Liver (tissue), 9 donors: ENCODE measurements around the gene PHLPP1. TPM values are rescaled to one million over a fixed set of nuclear protein-coding genes. Genes with fewer than 3 reads are reported as not detected.

ENCODE experiments used
- DNase-seq: peaks from one replicate; pipeline ENCODE4 v3.0.0-alpha.2; 2017; ENCODE audit warnings: low spot score
- H3K27ac ChIP-seq, 2 donors: one replicate each; pipeline ENCODE4 v1.7.0; 2013; ENCODE audit warnings: inconsistent platforms in 2 of 2, low read length in 2 of 2, control low read depth in 1 of 2, low read depth in 1 of 2, mild to moderate bottlenecking in 1 of 2
- H3K27me3 ChIP-seq, 4 donors: one replicate each; pipeline versions ENCODE4 v1.6.1 to v1.7.0; 2013; ENCODE audit warnings: low read length in 3 of 4, inconsistent platforms in 1 of 4, mild to moderate bottlenecking in 1 of 4, moderate library complexity in 1 of 4; ENCODE audit not compliant: control insufficient read depth in 4 of 4, insufficient read depth in 4 of 4
- H3K36me3 ChIP-seq, 4 donors: one replicate each; pipeline versions ENCODE4 v1.6.1 to v1.7.0; 2013; ENCODE audit warnings: low read length in 3 of 4, mild to moderate bottlenecking in 3 of 4, low read depth in 1 of 4, moderate library complexity in 1 of 4; ENCODE audit not compliant: control insufficient read depth in 4 of 4, insufficient read depth in 3 of 4
- H3K4me1 ChIP-seq, 4 donors: one replicate each; pipeline versions ENCODE4 v1.6.1 to v1.7.0; 2013; ENCODE audit warnings: low read length in 3 of 4, mild to moderate bottlenecking in 3 of 4, moderate library complexity in 1 of 4; ENCODE audit not compliant: control insufficient read depth in 4 of 4, insufficient read depth in 4 of 4
- H3K4me3 ChIP-seq, 3 donors: one replicate each; pipeline versions ENCODE4 v1.6.1 to v1.7.0; 2013; ENCODE audit warnings: low read length in 3 of 3, control low read depth in 1 of 3, low read depth in 1 of 3, mild to moderate bottlenecking in 1 of 3
- H3K9ac ChIP-seq, 2 donors: one replicate each; pipeline ENCODE4 v1.7.0; 2013; ENCODE audit warnings: low read length in 2 of 2, mild to moderate bottlenecking in 2 of 2, moderate library complexity in 2 of 2, control low read depth in 1 of 2, low read depth in 1 of 2
- H3K9me3 ChIP-seq, 4 donors: one replicate each; pipeline versions ENCODE4 v1.6.1 to v1.7.0; 2013; ENCODE audit warnings: low read length in 3 of 4; ENCODE audit not compliant: control insufficient read depth in 4 of 4
- EGR1 ChIP-seq, 2 donors: IDR thresholded peaks; 2 replicates each; pipeline ENCODE4 v1.6.1; 2016 to 2018; ENCODE audit warnings: antibody characterized with exemption in 2 of 2, low read depth in 2 of 2
- FOXA1 ChIP-seq: IDR thresholded peaks from 2 replicates; pipeline ENCODE4 v1.6.1; 2016; ENCODE audit warnings: antibody characterized with exemption
- FOXA2 ChIP-seq: IDR thresholded peaks from 2 replicates; pipeline ENCODE4 v1.6.1; 2016; ENCODE audit warnings: antibody characterized with exemption
- GABPA ChIP-seq, 2 donors: IDR thresholded peaks in 1 of 2; conservative IDR thresholded peaks in 1 of 2; 2 replicates each; pipeline ENCODE4 v1.6.1; 2016; ENCODE audit warnings: antibody characterized with exemption in 2 of 2, mild to moderate bottlenecking in 1 of 2, moderate library complexity in 1 of 2
- HNF4A ChIP-seq, 2 donors: conservative IDR thresholded peaks; 2 replicates each; pipeline ENCODE4 v1.6.1; 2016; ENCODE audit warnings: antibody characterized with exemption in 2 of 2, mild to moderate bottlenecking in 2 of 2
- HNF4G ChIP-seq: IDR thresholded peaks from 2 replicates; pipeline ENCODE4 v1.6.1; 2016; ENCODE audit warnings: antibody characterized with exemption
- JUND ChIP-seq, 2 donors: IDR thresholded peaks; 2 replicates each; pipeline ENCODE4 v1.6.1; 2016; ENCODE audit warnings: antibody characterized with exemption in 2 of 2
- NR2F2 ChIP-seq: IDR thresholded peaks from 2 replicates; pipeline ENCODE4 v1.6.1; 2016; ENCODE audit warnings: antibody characterized with exemption
- RAD21 ChIP-seq, 2 donors: IDR thresholded peaks; 2 replicates each; pipeline ENCODE4 v1.6.1; 2016; ENCODE audit warnings: antibody characterized with exemption in 2 of 2, mild to moderate bottlenecking in 2 of 2
- RXRA ChIP-seq, 2 donors: IDR thresholded peaks; 2 replicates each; pipeline ENCODE4 v1.6.1; 2017 to 2018; ENCODE audit warnings: antibody characterized with exemption in 2 of 2, mild to moderate bottlenecking in 1 of 2
- SP1 ChIP-seq: IDR thresholded peaks from 2 replicates; pipeline ENCODE4 v1.6.1; 2018; ENCODE audit warnings: antibody characterized with exemption, mild to moderate bottlenecking
- TAF1 ChIP-seq: conservative IDR thresholded peaks from 2 replicates; pipeline ENCODE4 v1.6.1; 2016; ENCODE audit warnings: antibody characterized with exemption, mild to moderate bottlenecking
- YY1 ChIP-seq: IDR thresholded peaks from 2 replicates; pipeline ENCODE4 v1.6.1; 2016; ENCODE audit warnings: antibody characterized with exemption, mild to moderate bottlenecking
- WGBS: extraction: QIAGEN DNeasy Blood & Tissue Kit; methylation state at CpG from one replicate; pipeline ENCODE4 v1.1.7; 2013; 5-methylcytosine and 5-hydroxymethylcytosine counted together
- polyA plus RNA-seq, 2 donors: library from polyadenylated mRNA; stranded (reverse) in 1 of 2; unstranded in 1 of 2; fragments of 200-250 nt in 1 of 2; fragments of >200 nt in 1 of 2; fragmentation: Nextera tagmentation in 1 of 2; extraction: Ambion mirVana in 1 of 2; gene quantifications; one replicate each; pipeline versions ENCODE4 v1.2.1 to v1.2.3, GENCODE V29; 2013 to 2015
- total RNA-seq, 2 donors: library from RNA; depleted of rRNA; stranded (reverse); fragments of >200 nt; gene quantifications; one replicate each; pipeline ENCODE4 v1.2.3, GENCODE V29; 2014
- TF ChIP-seq, protein P1 (sequence below): IDR thresholded peaks from 2 replicates; pipeline ENCODE4 v1.6.1; 2016; ENCODE audit warnings: antibody characterized with exemption
- TF ChIP-seq, protein P2 (sequence below): IDR thresholded peaks from 2 replicates; pipeline ENCODE4 v1.6.1; 2016; ENCODE audit warnings: antibody characterized with exemption
- TF ChIP-seq, protein P3 (sequence below): IDR thresholded peaks from 2 replicates; pipeline ENCODE4 v1.6.1; 2016; ENCODE audit warnings: antibody characterized with exemption, mild to moderate bottlenecking
- TF ChIP-seq, protein P4 (sequence below): fragments of 150-350 bp; IDR thresholded peaks from 2 replicates; pipeline ENCODE4 v1.5.1; 2017; ENCODE audit warnings: improper control_type of control experiment, low read depth, low read length; ENCODE audit not compliant: missing input control
- TF ChIP-seq, protein P5 (sequence below): IDR thresholded peaks from 2 replicates; pipeline ENCODE4 v1.6.1; 2016; ENCODE audit warnings: antibody characterized with exemption
- donor health status: healthy.
- donor health status: healthy.
- donor health status: healthy.
- donor health status: healthy.
- donor health status: healthy.

PHLPP1 gene
- total and polyA plus RNA-seq, 4 donors: 4.2 to 14.5 (median 8.6) TPM

DNA sequence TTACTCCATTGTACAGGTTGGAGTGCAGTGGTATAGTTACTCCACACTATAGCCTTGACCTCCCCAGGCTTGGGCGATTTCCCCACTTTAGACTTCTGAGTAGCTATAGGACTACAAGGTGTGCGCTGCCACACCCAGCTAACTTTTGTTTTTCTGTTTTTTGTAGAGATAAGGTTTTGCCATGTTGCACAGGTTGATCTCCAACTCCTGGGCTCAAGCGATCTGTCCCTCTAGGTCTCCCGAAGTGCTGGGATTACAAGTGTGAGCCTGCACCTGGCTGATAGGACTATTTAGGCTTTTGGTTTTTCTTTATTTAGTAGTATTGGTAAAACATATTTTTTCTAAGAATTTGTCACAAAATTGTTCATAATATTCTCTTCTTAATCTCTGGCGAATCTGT is 121.7 kb downstream of the PHLPP1 start:
- DNase-seq: no peak
- TF ChIP-seq SP1 (no peak), FOXA1 (no peak), EGR1 (IDR thresholded peaks at IDR 0.05; ENCODE audit: low read depth in 2 of 2) (no peak), HNF4A (conservative IDR thresholded peaks at IDR 0.05) (no peak), HNF4G (no peak), NR2F2 (no peak), TAF1 (no peak), FOXA2 (no peak), GABPA (IDR thresholded peaks at IDR 0.05 in 1 of 2, conservative IDR thresholded peaks at IDR 0.05 in 1 of 2) (no peak), RAD21 (IDR thresholded peaks at IDR 0.05) (no peak), JUND (IDR thresholded peaks at IDR 0.05) (no peak), RXRA (IDR thresholded peaks at IDR 0.05) (no peak), YY1 (no peak)
- TF ChIP-seq, protein P1, sequence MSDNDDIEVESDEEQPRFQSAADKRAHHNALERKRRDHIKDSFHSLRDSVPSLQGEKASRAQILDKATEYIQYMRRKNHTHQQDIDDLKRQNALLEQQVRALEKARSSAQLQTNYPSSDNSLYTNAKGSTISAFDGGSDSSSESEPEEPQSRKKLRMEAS: no peak
- TF ChIP-seq, protein P2, sequence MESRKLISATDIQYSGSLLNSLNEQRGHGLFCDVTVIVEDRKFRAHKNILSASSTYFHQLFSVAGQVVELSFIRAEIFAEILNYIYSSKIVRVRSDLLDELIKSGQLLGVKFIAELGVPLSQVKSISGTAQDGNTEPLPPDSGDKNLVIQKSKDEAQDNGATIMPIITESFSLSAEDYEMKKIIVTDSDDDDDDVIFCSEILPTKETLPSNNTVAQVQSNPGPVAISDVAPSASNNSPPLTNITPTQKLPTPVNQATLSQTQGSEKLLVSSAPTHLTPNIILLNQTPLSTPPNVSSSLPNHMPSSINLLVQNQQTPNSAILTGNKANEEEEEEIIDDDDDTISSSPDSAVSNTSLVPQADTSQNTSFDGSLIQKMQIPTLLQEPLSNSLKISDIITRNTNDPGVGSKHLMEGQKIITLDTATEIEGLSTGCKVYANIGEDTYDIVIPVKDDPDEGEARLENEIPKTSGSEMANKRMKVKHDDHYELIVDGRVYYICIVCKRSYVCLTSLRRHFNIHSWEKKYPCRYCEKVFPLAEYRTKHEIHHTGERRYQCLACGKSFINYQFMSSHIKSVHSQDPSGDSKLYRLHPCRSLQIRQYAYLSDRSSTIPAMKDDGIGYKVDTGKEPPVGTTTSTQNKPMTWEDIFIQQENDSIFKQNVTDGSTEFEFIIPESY: no peak
- TF ChIP-seq, protein P3, sequence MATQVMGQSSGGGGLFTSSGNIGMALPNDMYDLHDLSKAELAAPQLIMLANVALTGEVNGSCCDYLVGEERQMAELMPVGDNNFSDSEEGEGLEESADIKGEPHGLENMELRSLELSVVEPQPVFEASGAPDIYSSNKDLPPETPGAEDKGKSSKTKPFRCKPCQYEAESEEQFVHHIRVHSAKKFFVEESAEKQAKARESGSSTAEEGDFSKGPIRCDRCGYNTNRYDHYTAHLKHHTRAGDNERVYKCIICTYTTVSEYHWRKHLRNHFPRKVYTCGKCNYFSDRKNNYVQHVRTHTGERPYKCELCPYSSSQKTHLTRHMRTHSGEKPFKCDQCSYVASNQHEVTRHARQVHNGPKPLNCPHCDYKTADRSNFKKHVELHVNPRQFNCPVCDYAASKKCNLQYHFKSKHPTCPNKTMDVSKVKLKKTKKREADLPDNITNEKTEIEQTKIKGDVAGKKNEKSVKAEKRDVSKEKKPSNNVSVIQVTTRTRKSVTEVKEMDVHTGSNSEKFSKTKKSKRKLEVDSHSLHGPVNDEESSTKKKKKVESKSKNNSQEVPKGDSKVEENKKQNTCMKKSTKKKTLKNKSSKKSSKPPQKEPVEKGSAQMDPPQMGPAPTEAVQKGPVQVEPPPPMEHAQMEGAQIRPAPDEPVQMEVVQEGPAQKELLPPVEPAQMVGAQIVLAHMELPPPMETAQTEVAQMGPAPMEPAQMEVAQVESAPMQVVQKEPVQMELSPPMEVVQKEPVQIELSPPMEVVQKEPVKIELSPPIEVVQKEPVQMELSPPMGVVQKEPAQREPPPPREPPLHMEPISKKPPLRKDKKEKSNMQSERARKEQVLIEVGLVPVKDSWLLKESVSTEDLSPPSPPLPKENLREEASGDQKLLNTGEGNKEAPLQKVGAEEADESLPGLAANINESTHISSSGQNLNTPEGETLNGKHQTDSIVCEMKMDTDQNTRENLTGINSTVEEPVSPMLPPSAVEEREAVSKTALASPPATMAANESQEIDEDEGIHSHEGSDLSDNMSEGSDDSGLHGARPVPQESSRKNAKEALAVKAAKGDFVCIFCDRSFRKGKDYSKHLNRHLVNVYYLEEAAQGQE: no peak
- TF ChIP-seq, protein P4, sequence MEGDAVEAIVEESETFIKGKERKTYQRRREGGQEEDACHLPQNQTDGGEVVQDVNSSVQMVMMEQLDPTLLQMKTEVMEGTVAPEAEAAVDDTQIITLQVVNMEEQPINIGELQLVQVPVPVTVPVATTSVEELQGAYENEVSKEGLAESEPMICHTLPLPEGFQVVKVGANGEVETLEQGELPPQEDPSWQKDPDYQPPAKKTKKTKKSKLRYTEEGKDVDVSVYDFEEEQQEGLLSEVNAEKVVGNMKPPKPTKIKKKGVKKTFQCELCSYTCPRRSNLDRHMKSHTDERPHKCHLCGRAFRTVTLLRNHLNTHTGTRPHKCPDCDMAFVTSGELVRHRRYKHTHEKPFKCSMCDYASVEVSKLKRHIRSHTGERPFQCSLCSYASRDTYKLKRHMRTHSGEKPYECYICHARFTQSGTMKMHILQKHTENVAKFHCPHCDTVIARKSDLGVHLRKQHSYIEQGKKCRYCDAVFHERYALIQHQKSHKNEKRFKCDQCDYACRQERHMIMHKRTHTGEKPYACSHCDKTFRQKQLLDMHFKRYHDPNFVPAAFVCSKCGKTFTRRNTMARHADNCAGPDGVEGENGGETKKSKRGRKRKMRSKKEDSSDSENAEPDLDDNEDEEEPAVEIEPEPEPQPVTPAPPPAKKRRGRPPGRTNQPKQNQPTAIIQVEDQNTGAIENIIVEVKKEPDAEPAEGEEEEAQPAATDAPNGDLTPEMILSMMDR: no peak
- TF ChIP-seq, protein P5, sequence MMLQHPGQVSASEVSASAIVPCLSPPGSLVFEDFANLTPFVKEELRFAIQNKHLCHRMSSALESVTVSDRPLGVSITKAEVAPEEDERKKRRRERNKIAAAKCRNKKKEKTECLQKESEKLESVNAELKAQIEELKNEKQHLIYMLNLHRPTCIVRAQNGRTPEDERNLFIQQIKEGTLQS: no peak
- Histone ChIP-seq H3K36me3 (no peaks in the 10 kb centered on the region), H3K27ac (no peak overlapping the region), H3K27me3 (no peaks in the 10 kb centered on the region), H3K4me3 (no peak overlapping the region), H3K9me3 (no peaks in the 10 kb centered on the region), H3K4me1 (peaks cover 9 to 22% (median 17%) of the 10 kb centered on the region in 4 donors), H3K9ac (no peak overlapping the region)
- WGBS: 98% methylated on average over 5 of the region's 5 CpGs
